Hepatocyte (in vitro differentiated cells): ENCODE results near the gene TMED8. TPM values are rescaled to one million over a fixed set of nuclear protein-coding genes. Genes with fewer than 3 reads are reported as not detected.
A peak's percentile ranks its signal among the peaks of the same experiment; 100 is the strongest.

Experiments
- DNase-seq: peaks from one replicate; pipeline ENCODE4 v3.0.0-alpha.2; 2016; ENCODE audit warnings: low spot score
- H2AFZ ChIP-seq: fragments of 200-600 bp; sonication (generic); 2 replicates; pipeline ENCODE4 v1.6.0; 2016; ENCODE audit warnings: antibody characterized with exemption, mild to moderate bottlenecking
- H3K27ac ChIP-seq: fragments of 200-600 bp; sonication (generic); 2 replicates; pipeline ENCODE4 v1.5.1; 2016; ENCODE audit warnings: mild to moderate bottlenecking
- H3K27me3 ChIP-seq: fragments of 200-600 bp; sonication (generic); 2 replicates; pipeline ENCODE4 v1.6.1; 2016
- H3K36me3 ChIP-seq: fragments of 200-600 bp; sonication (generic); replicated peaks from 2 replicates; pipeline ENCODE4 v1.5.1; 2016; ENCODE audit warnings: low read depth; ENCODE audit not compliant: insufficient read depth
- H3K4me1 ChIP-seq: fragments of 200-600 bp; sonication (generic); 2 replicates; pipeline ENCODE4 v1.5.1; 2016; ENCODE audit warnings: mild to moderate bottlenecking, moderate library complexity; ENCODE audit not compliant: insufficient read depth
- H3K4me2 ChIP-seq: fragments of 200-600 bp; sonication (generic); 2 replicates; pipeline ENCODE4 v1.6.0; 2016
- H3K4me3 ChIP-seq: fragments of 200-600 bp; sonication (generic); 2 replicates; pipeline ENCODE4 v1.5.1; 2016; ENCODE audit warnings: mild to moderate bottlenecking
- H3K79me2 ChIP-seq: fragments of 200-600 bp; sonication (generic); 2 replicates; pipeline ENCODE4 v1.6.0; 2017; ENCODE audit warnings: mild to moderate bottlenecking
- H3K9me2 ChIP-seq: fragments of 200-600 bp; sonication (generic); replicated peaks from 2 replicates; pipeline ENCODE4 v1.6.0; 2017; ENCODE audit warnings: mild to moderate bottlenecking; ENCODE audit not compliant: insufficient read depth
- H3K9me3 ChIP-seq: fragments of 200-600 bp; sonication (generic); 2 replicates; pipeline ENCODE4 v1.5.1; 2016; ENCODE audit warnings: low read depth, mild to moderate bottlenecking
- H4K20me1 ChIP-seq: fragments of 200-600 bp; sonication (generic); 2 replicates; pipeline ENCODE4 v1.6.0; 2016; ENCODE audit warnings: mild to moderate bottlenecking; ENCODE audit not compliant: insufficient read depth, poor library complexity, severe bottlenecking
- EZH2 ChIP-seq: fragments of 200-600 bp; sonication (generic); IDR thresholded peaks from 2 replicates; pipeline ENCODE4 v1.6.1; 2016; ENCODE audit warnings: antibody characterized with exemption, mild to moderate bottlenecking, borderline replicate concordance
- EZH2phosphoT487 ChIP-seq: fragments of 200-600 bp; sonication (generic); IDR thresholded peaks from one replicate; pipeline ENCODE4 v1.6.1; 2018; ENCODE audit warnings: antibody characterized with exemption, mild to moderate bottlenecking, low read depth, moderate library complexity; ENCODE audit not compliant: unreplicated experiment, severe bottlenecking
- WGBS: methylation state at CpG from one replicate; pipeline ENCODE4 v1.1.6; 2016; ENCODE audit warnings: low lambda C conversion rate; ENCODE audit errors: missing lambda C conversion rate; 5-methylcytosine and 5-hydroxymethylcytosine counted together
- polyA plus RNA-seq: library from polyadenylated mRNA; unstranded; fragments of >200 nt; fragmentation: Nextera tagmentation; extraction: Ambion mirVana; gene quantifications from 2 replicates; pipeline ENCODE4 v1.2.1, GENCODE V29; 2016
- total RNA-seq: library from RNA; depleted of rRNA; stranded (reverse); fragments of >200 nt; gene quantifications from 2 replicates; pipeline ENCODE4 v1.2.3, GENCODE V29; 2014
- TF ChIP-seq, protein P1 (sequence below): fragments of 200-600 bp; sonication (generic); IDR thresholded peaks from 2 replicates; pipeline ENCODE4 v1.5.1; 2016; ENCODE audit warnings: antibody characterized with exemption, mild to moderate bottlenecking; ENCODE audit not compliant: poor library complexity

Gene TMED8
- total and polyA plus RNA-seq, 2 experiments from 2014 or later = 4.0 to 16.0 TPM

DNA sequence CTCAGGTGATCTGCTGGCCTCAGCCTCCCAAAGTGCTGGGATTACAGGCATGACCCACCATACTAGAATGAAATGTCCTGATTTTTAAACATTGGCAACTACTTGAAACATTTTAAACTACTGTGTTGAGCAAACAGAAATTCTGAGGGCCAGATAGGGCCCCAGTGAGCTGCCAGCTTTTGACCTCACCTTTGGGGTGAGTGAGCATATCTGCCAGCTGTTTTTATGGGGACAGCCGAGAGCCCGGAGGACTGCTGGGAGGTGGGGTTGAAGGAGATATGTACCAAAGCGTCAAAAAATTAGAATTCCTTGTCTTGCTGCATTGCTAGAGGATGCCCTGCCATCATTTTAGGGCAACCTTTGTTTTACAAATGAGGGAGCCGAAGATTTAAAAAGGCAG, 53.3 kb downstream of the TMED8 start:
- H3K4me2 ChIP-seq = no peak overlapping the region
- H3K36me3 ChIP-seq = no peaks in the 10 kb centered on the region
- 97% methylated on average over 4 of the region's 4 CpGs for WGBS
- TF ChIP-seq EZH2 = no peak
- H4K20me1 ChIP-seq = no peaks in the 10 kb centered on the region
- H3K9me2 ChIP-seq = no peaks in the 10 kb centered on the region
- H3K4me1 ChIP-seq = peaks cover 15% of the 10 kb centered on the region
- no peaks in the 10 kb centered on the region for H3K27me3 ChIP-seq
- H3K4me3 ChIP-seq = no peak overlapping the region
- H3K79me2 ChIP-seq = peaks cover 26% of the 10 kb centered on the region
- no peak overlapping the region for H3K27ac ChIP-seq
- DNase-seq = no peak
- no peak overlapping the region for H2AFZ ChIP-seq
- H3K9me3 ChIP-seq = no peaks in the 10 kb centered on the region

DNA sequence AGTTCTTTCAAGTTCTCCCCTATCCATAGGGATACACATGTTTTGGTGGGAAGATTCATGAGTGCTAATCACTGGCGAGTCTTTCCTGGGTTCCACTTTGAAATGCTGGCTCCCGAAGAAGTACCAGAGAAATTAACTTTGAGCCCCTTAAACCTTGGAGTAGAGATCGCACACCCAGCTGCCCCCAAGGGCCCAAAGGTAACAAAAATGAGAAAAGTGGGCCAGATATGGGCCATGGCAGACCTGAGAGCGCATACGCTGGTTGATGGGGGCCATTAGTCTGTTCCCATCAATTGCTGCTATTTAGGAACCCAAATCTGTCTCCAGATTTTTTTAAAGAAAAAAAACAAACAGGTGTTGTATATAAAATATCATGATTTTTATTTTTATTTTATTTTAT, 53.9 kb downstream of the TMED8 start:
- Histone ChIP-seq H3K27ac (no peak overlapping the region), H3K9me3 (no peaks in the 10 kb centered on the region), H3K27me3 (no peaks in the 10 kb centered on the region), H3K79me2 (peaks cover 32% of the 10 kb centered on the region), H3K4me1 (peaks cover 15% of the 10 kb centered on the region), H2AFZ (no peak overlapping the region), H3K9me2 (no peaks in the 10 kb centered on the region), H3K36me3 (no peaks in the 10 kb centered on the region), H3K4me2 (no peak overlapping the region), H3K4me3 (no peak overlapping the region), H4K20me1 (no peaks in the 10 kb centered on the region)
- DNase-seq = no peak
- TF ChIP-seq, protein P1, sequence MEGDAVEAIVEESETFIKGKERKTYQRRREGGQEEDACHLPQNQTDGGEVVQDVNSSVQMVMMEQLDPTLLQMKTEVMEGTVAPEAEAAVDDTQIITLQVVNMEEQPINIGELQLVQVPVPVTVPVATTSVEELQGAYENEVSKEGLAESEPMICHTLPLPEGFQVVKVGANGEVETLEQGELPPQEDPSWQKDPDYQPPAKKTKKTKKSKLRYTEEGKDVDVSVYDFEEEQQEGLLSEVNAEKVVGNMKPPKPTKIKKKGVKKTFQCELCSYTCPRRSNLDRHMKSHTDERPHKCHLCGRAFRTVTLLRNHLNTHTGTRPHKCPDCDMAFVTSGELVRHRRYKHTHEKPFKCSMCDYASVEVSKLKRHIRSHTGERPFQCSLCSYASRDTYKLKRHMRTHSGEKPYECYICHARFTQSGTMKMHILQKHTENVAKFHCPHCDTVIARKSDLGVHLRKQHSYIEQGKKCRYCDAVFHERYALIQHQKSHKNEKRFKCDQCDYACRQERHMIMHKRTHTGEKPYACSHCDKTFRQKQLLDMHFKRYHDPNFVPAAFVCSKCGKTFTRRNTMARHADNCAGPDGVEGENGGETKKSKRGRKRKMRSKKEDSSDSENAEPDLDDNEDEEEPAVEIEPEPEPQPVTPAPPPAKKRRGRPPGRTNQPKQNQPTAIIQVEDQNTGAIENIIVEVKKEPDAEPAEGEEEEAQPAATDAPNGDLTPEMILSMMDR = no peak
- TF ChIP-seq EZH2phosphoT487 (no peak), EZH2 (no peak)
- WGBS = 100% methylated on average over 5 of the region's 5 CpGs

GRCh38 chr14:77322250-77322902, 54.5 kb downstream of the TMED8 start:
- Histone ChIP-seq H3K4me3 (peak overlapping the region; percentile 56), H3K27ac (peak overlapping the region; percentile 95), H3K36me3 (no peaks in the 10 kb centered on the region), H3K4me1 (peaks cover 15% of the 10 kb centered on the region), H3K9me2 (no peaks in the 10 kb centered on the region), H3K27me3 (no peaks in the 10 kb centered on the region), H2AFZ (peak overlapping the region; percentile 92), H3K4me2 (peak overlapping the region; percentile 76), H4K20me1 (no peaks in the 10 kb centered on the region), H3K9me3 (no peaks in the 10 kb centered on the region), H3K79me2 (peaks cover 37% of the 10 kb centered on the region)
- 69% methylated on average over 5 of the region's 5 CpGs for WGBS
- DNase-seq = no peak
- no peak for TF ChIP-seq EZH2
- no peak for TF ChIP-seq EZH2phosphoT487
- TF ChIP-seq, protein P1 = no peak

- no peaks in the 10 kb centered on the region for H3K9me3 ChIP-seq
- H3K79me2 ChIP-seq = peaks cover 47% of the 10 kb centered on the region
- peak within 1 kb of the TSS; percentile 97 for H3K27ac ChIP-seq
- H4K20me1 ChIP-seq = no peaks in the 10 kb centered on the region
- peak; percentile 96 for DNase-seq
- peaks cover 22% of the 10 kb centered on the region for H3K4me1 ChIP-seq
- TF ChIP-seq, protein P1 = peak; percentile 37
- TF ChIP-seq EZH2phosphoT487 (no peak), EZH2 (no peak)
- no peaks in the 10 kb centered on the region for H3K9me2 ChIP-seq
- H3K4me3 ChIP-seq = peak within 1 kb of the TSS; percentile 80
- peak within 1 kb of the TSS; percentile 92 for H2AFZ ChIP-seq
- peak within 1 kb of the TSS; percentile 84 for H3K4me2 ChIP-seq
- no peaks in the 10 kb centered on the region for H3K36me3 ChIP-seq
- 1% methylated on average over 46 of the region's 69 CpGs for WGBS
- no peaks in the 10 kb centered on the region for H3K27me3 ChIP-seq
Observed at GRCh38 chr14:77320238-77320935, 56.5 kb downstream of the TMED8 start, which contains the start of gene POMT2. TSS of gene POMT2 (minus strand) at chr14:77320883. CDS start at chr14:77320681, 202 bp downstream.
